GM10266 (cell line): Measurements from ENCODE around the gene CELA2B.
"Not testable (repeated sequence)": the region's sequence is repeated elsewhere in the genome, so short reads cannot be mapped to it uniquely, and the experiment has no call there.

Source experiments
- DNase-seq: peaks from one replicate; pipeline ENCODE4 v3.0.0; 2012; ENCODE audit errors: extremely low spot score
- TF ChIP-seq, protein P1 (sequence below): IDR thresholded peaks from 2 replicates; pipeline ENCODE4 v1.5.1; 2012; ENCODE audit warnings: mild to moderate bottlenecking, low read depth; ENCODE audit not compliant: control insufficient read depth, insufficient read depth; ENCODE audit errors: missing control alignments

The CELA2B gene

DNA sequence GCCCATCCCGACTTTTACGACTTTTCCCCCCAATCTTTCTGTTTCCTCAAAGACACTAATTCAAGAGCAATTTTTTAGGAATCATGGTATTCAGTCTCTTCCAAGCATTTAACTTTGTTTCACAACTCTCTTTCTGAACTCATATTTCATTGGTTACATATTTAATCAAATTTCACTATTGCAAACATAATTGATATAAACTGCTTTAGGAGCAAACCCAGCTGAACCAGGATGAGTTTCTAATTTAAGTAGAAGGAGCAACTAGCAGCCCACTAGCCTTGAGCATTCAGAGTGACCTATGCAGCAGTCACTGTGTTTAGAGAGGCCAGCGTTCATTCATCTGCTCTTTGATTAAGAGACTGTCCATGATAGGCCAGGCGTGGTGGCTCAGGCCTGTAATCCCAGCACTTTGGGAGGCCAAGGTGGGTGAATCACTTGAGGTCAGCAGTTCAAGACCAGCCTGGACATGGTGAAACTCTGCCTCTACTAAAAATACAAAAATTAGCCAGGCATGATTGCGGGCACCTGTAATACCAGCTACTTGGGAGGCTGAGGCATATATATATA is 1.8 kb downstream of the CELA2B start:
- TF ChIP-seq, protein P1, sequence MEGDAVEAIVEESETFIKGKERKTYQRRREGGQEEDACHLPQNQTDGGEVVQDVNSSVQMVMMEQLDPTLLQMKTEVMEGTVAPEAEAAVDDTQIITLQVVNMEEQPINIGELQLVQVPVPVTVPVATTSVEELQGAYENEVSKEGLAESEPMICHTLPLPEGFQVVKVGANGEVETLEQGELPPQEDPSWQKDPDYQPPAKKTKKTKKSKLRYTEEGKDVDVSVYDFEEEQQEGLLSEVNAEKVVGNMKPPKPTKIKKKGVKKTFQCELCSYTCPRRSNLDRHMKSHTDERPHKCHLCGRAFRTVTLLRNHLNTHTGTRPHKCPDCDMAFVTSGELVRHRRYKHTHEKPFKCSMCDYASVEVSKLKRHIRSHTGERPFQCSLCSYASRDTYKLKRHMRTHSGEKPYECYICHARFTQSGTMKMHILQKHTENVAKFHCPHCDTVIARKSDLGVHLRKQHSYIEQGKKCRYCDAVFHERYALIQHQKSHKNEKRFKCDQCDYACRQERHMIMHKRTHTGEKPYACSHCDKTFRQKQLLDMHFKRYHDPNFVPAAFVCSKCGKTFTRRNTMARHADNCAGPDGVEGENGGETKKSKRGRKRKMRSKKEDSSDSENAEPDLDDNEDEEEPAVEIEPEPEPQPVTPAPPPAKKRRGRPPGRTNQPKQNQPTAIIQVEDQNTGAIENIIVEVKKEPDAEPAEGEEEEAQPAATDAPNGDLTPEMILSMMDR: no peak
- DNase-seq: no peak

DNA sequence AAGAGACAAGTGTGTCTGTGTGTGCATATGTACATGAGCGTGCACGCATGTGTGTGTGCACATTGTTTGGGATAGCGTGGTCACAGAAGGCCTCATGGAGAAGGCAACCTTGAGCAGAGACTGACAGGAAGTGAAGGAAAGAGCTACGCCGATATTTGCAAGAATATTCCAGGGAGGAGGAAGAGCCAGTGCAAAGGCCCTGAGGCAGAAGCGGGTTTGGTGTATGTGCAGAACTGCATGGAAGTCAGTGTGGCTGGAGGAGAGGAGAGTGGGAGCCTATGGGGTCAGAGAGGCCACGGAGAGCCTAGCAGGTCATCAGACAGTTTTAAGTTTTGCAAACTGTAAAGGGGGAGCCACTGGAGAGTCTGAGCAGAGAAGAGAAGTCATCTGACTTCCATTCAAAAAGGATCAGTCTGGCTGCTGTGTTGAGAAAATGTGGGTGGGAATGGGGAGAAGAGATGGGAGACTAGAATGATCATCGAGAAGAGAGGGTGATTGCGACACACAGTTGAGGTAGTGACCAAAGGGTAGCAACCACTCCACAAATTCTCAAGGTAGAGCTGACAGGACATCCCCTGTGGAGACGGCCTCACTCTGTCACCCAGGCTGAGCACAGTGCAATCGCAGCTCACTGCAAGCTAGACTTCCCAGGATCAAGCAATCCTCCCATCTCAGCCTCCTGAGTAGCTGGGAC is 3.9 kb downstream of the CELA2B start:
- DNase-seq: no peak

DNA sequence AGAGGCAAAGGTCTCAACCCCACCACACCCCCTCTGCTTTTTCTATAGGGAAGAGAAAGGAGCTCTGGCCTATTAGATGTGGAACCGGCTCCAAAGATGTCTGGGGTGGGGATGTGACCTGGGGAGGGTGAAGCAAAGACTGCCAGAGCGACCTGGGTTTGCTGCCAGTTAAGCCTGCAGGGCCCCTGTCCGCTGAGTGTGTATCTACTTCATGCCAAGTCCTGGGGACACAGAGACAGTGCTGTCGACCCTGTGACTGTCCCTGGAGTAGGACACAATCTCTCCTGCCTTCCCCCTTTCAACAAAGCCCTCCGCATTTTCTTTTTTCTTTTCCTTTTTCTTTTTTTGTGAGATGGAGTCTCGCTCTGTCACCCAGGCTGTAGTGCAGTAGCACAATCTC is 6.6 kb downstream of the CELA2B start:
- not testable (repeated sequence) for DNase-seq

More for the DNA sequence above, 3.9 kb downstream of the CELA2B start:
- TF ChIP-seq, protein P1: no peak

DNA sequence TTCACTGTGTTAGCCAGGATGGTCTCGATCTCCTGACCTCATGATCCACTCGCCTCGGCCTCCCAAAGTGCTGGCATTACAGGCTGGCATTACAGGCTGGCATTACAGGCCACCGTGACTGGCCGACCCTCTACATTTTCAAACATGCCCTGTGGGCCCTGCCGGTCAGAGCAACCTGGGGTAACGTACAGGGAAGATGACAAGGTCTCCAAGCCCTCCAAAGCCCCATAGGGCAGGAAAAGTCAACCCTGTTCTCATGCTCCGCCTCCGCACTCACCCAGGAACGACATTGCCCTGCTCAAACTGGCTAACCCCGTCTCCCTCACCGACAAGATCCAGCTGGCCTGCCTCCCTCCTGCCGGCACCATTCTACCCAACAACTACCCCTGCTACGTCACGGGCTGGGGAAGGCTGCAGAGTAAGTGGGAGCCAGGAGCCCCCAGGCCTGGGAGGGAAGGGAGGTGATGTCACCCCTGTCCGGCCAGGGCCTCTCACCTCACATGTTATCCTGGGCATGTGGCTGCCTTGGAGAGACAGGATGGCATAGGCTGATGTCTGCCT is 7.2 kb downstream of the CELA2B start:
- not testable (repeated sequence) for DNase-seq

DNA sequence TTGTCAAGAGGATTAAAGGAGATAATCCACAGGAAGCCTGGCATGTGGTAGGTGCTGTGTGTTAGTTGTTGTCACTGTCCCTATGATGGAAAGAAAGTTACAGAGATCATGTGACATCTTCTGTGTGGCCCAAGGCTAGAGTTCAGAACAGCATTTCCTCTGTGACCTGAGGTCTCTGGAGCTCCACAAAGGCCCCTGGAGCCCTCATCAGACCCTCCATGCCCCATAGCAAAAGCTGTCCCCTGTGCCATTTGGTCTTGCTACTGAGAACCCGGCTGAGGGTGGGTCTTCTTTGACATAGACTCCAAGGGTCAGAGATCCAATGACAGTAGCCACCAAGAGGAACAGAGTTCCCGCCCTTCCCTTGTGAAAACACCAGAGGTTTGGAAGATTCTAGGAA is 8.1 kb downstream of the CELA2B start:
- no peak for DNase-seq
- TF ChIP-seq, protein P1: no peak

DNA sequence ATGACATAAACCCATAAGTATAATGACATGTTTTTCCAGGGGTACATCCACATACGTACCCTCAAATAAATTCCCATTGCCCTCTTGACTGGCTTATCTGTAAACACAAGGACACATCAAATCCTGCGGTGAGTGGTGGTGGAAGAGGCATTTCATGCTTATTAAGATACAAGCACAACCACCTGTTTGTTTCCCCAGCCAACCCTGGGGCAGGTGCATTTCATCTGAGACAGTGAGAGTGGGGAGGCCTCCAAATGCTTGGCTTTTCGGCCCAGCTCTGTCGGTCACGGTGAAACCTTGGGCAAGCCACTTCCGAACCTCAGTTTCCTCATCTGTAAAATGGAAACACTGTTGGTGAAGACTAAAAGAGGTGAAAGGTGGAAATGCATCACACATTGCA is 8.5 kb downstream of the CELA2B start:
- not testable (repeated sequence) for DNase-seq

DNA sequence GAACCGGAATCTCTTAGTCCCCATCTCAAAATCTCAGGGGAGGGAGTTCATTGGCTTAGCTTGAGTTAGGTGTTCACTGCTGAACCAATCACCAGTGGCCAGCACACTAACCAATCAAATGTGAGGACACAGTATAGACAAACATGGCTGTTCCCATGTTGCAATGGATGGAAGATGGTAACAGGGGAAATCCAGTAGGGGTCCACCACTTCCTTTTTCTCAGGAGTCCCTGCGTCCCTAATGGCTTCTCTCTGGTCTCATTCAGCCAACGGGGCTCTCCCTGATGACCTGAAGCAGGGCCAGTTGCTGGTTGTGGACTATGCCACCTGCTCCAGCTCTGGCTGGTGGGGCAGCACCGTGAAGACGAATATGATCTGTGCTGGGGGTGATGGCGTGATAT is 9.7 kb downstream of the CELA2B start:
- TF ChIP-seq, protein P1: no peak
- DNase-seq: no peak

DNA sequence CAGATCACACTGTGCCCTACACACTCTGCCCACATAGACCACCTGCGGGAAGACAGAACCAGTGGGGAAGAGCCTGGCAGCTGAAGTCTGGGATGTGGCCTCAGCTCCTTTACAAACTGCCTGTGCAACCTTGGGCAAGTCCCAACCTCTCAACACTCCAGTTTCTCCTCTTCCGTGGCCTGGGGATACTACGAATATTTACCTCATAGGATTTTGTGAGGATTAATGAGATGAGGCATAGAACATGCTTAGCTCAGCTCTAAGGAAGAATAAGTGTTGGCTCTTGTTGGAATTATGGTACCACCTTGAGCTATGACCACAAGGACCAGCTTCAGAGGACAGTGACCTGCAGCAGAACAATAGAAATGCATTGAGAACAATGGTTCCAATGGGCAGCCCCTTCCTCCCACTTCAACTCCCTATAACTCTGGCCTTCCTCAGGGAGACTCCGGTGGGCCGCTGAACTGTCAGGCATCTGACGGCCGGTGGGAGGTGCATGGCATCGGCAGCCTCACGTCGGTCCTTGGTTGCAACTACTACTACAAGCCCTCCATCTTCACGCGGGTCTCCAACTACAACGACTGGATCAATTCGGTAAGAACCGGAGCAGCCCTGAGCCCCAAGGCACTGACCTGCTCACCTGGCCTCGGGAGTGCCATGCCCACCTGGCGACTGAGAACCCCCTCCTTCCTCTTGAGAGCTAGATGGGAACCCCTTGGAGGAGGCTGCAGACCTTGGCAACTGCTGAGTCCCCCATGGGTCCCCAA is 11.1 kb downstream of the CELA2B start:
- not testable (repeated sequence) for DNase-seq

DNA sequence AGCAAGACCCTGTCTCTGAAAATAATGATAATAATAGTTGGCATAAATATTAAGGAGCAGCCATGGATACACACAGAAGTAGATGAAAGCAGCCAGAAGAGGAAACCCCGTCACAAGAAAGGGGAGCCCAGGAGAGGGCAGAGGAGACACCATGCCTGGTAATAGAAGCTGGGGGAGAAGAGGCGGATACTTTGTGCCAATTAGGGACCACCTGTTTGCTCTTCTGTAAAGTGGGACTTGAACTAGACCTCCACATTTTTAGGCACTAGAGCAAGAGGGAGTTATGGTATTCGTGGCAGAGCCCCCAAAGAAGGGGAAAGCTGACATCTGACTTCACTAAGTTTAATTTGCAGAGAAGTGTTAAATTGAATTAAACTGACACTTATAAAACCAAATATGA is 12.5 kb downstream of the CELA2B start:
- TF ChIP-seq, protein P1: no peak
- DNase-seq: no peak
